Lung (tissue), 12 donors: ENCODE measurements around the gene RAPGEF1. TPM values are rescaled to one million over a fixed set of nuclear protein-coding genes. Genes with fewer than 3 reads are reported as not detected.

ENCODE experiments used
- ATAC-seq: fragments of 200-7000 bp; cut with Tn5 transposase; one replicate; pipeline ENCODE4 v1.9.1; 2020; ENCODE audit warnings: moderate number of reproducible peaks; ENCODE audit not compliant: insufficient read depth, low FRiP score
- DNase-seq, 3 donors: peaks; one replicate each; pipeline ENCODE4 v3.0.0-alpha.2; 2013 to 2017
- H3K27ac ChIP-seq, 2 donors: one replicate each; pipeline ENCODE4 v1.5.1; 2013; ENCODE audit warnings: mild to moderate bottlenecking in 2 of 2, moderate library complexity in 2 of 2, control low read depth in 1 of 2, inconsistent platforms in 1 of 2, low read depth in 1 of 2, low read length in 1 of 2
- H3K27me3 ChIP-seq, 3 donors: one replicate each; pipeline ENCODE4 v1.5.1; 2013; ENCODE audit warnings: low read length in 2 of 3; ENCODE audit not compliant: control insufficient read depth in 3 of 3, insufficient read depth in 3 of 3
- H3K36me3 ChIP-seq, 4 donors: one replicate each; pipeline ENCODE4 v1.5.1; 2013; ENCODE audit warnings: low read length in 4 of 4, mild to moderate bottlenecking in 1 of 4, moderate library complexity in 1 of 4; ENCODE audit not compliant: control insufficient read depth in 4 of 4, insufficient read depth in 4 of 4
- H3K4me1 ChIP-seq, 5 donors: one replicate each; pipeline ENCODE4 v1.5.1; 2013; ENCODE audit warnings: low read length in 5 of 5, mild to moderate bottlenecking in 2 of 5, moderate library complexity in 1 of 5; ENCODE audit not compliant: control insufficient read depth in 5 of 5, insufficient read depth in 5 of 5
- H3K4me3 ChIP-seq: one replicate; pipeline ENCODE4 v1.5.1; 2013; ENCODE audit warnings: mild to moderate bottlenecking, control low read depth, moderate library complexity
- H3K9ac ChIP-seq, 2 donors: one replicate each; pipeline ENCODE4 v1.5.1; 2013; ENCODE audit warnings: low read length in 2 of 2, control low read depth in 1 of 2; ENCODE audit not compliant: insufficient read depth in 1 of 2
- H3K9me3 ChIP-seq, 4 donors: one replicate each; pipeline ENCODE4 v1.5.1; 2013; ENCODE audit warnings: low read length in 3 of 4, mild to moderate bottlenecking in 1 of 4, moderate library complexity in 1 of 4; ENCODE audit not compliant: control insufficient read depth in 4 of 4, insufficient read depth in 3 of 4
- CTCF ChIP-seq: IDR thresholded peaks from 2 replicates; pipeline ENCODE4 v1.5.1; 2012; ENCODE audit warnings: mild to moderate bottlenecking; ENCODE audit errors: control extremely low read depth, extremely low read depth
- WGBS, 2 donors: extraction: QIAGEN DNeasy Blood & Tissue Kit; methylation state at CpG; one replicate each; pipeline ENCODE4 v1.1.7; 2013; 5-methylcytosine and 5-hydroxymethylcytosine counted together
- polyA plus RNA-seq, 2 donors: library from polyadenylated mRNA; stranded (reverse); fragments of 200-250 nt; gene quantifications; one replicate each; pipeline ENCODE4 v1.2.1, GENCODE V29; 2013
- total RNA-seq, 2 donors: library from RNA; depleted of rRNA in 1 of 2; stranded (reverse); fragments of >200 nt in 1 of 2; gene quantifications; one replicate each; pipeline ENCODE4 v1.2.1, GENCODE V29; 2014 to 2021
- donor health status: control.
- donor health status: control.
- donor health status: Bipolar disorder and iron deficiency.
- donor health status: healthy.
- donor health status: DM: yes; HTN: yes; CAD: no.

The RAPGEF1 gene
- total and polyA plus RNA-seq, 4 donors = 38.9 to 134 (median 55.1) TPM

- no peaks in the 10 kb centered on the region for H3K36me3 ChIP-seq
- 45 to 73% methylated on average over 3 of the region's 3 CpGs for WGBS, 2 donors
- peaks cover 0 to 18% (median 6%) of the 10 kb centered on the region in 3 donors for H3K27me3 ChIP-seq
- H3K27ac ChIP-seq = no peak overlapping the region
- no peak overlapping the region for H3K4me3 ChIP-seq
- TF ChIP-seq CTCF = no peak
- no peaks in the 10 kb centered on the region for H3K4me1 ChIP-seq
- H3K9me3 ChIP-seq = peaks cover 0 to 5% (median 0%) of the 10 kb centered on the region in 4 donors
- ATAC-seq = no peak
- no peak for DNase-seq
- H3K9ac ChIP-seq = no peak overlapping the region
Measured at GRCh38 chr9:131769361-131769760, 29.5 kb upstream of the RAPGEF1 start.

GRCh38 chr9:131764568-131764967, 24.7 kb upstream of the RAPGEF1 start:
- ATAC-seq = no peak
- Histone ChIP-seq H3K4me3 (no peak overlapping the region), H3K36me3 (no peaks in the 10 kb centered on the region), H3K27ac (no peak overlapping the region), H3K27me3 (peaks cover 0 to 17% (median 0%) of the 10 kb centered on the region in 3 donors), H3K9ac (no peak overlapping the region), H3K4me1 (peaks cover 0 to 3% (median 0%) of the 10 kb centered on the region in 5 donors), H3K9me3 (no peaks in the 10 kb centered on the region)
- WGBS, 2 donors = 85 to 87% methylated on average over 2 of the region's 2 CpGs
- no peak for TF ChIP-seq CTCF
- DNase-seq = no peak

GRCh38 chr9:131762356-131762932, 22.6 kb upstream of the RAPGEF1 start:
- ATAC-seq (peak; percentile 93), DNase-seq (peak; percentile 69 to 77 (median 70))
- no peaks in the 10 kb centered on the region for H3K36me3 ChIP-seq
- H3K9ac ChIP-seq = no peak overlapping the region
- H3K9me3 ChIP-seq = no peaks in the 10 kb centered on the region
- H3K4me1 ChIP-seq = peaks cover 0 to 3% (median 0%) of the 10 kb centered on the region in 5 donors
- no peak overlapping the region for H3K4me3 ChIP-seq
- TF ChIP-seq CTCF = peak; percentile 91
- H3K27me3 ChIP-seq = peaks cover 0 to 25% (median 6%) of the 10 kb centered on the region in 3 donors
- no peak overlapping the region for H3K27ac ChIP-seq
- 12% methylated on average over 38 of the region's 38 CpGs for WGBS, 2 donors
